Measurements from ENCODE around the gene PBRM1. TPM values are rescaled to one million over a fixed set of nuclear protein-coding genes. Genes with fewer than 3 reads are reported as not detected.

PBRM1 gene
- total RNA-seq, 1 experiment from 2014 or later = 74.2 TPM

DNA sequence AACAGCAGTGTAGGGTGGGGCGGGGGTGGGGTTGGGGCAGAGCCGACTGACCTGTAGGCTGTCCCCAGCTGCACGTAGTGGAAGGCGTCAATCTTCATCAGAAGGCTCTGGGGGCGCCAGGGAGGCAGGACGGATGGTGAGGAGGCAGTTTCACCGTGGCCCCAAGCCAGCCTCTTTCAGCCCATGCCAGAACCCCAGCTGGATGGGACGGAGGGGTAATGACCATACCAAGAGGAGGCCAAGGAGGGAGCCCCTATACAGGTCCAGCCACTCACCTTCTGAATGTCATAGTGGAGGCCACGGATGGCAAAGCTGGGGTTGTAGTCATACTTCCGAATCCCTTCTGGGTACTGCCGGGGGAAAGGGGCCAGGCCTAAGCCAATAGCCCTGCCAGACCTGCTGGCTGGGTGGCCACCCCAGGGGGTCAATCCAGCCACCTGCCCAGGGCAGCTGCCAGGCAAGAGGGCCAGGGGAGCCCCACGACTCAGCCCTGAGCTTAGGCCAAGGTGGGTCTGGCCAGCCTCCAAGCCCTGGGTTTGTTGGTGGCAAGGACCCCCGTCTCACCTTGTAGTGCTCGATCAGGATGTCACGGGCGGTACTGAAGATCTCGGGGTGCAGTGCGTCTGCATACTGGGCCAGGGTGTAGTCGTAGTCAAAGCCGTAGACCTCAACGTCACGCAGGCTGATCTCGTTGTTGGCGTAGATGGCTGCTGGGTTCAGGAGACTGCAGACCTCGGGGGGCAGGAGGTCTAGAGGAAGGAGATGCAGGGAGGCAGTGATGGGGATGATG is 156.9 kb downstream of the PBRM1 start:
- Histone ChIP-seq H3K79me2 (ENCODE audit: insufficient read depth, low read length) (peaks cover 2% of the 10 kb centered on the region; the same call in 1 of the 2 replicates), H4K20me1 (ENCODE audit: control insufficient read depth, insufficient read depth, insufficient read length) (no peaks in the 10 kb centered on the region), H2AK5ac (ENCODE audit: insufficient read length, low read length) (no peak overlapping the region), H3K79me1 (ENCODE audit: insufficient read depth, low read depth, low read length, poor library complexity, severe bottlenecking) (no peaks in the 10 kb centered on the region), H3K18ac (ENCODE audit: insufficient read length, low read depth, low read length) (no peak overlapping the region), H3K14ac (ENCODE audit: insufficient read depth, low read length) (no peak overlapping the region), H3K27me3 (ENCODE audit: insufficient read depth, low read length) (no peaks in the 10 kb centered on the region), H4K91ac (ENCODE audit: insufficient read length, low read depth, low read length) (no peak overlapping the region), H2BK120ac (ENCODE audit: low read depth, low read length, poor library complexity, severe bottlenecking) (no peak overlapping the region), H3K27ac (ENCODE audit: insufficient read length, low read depth, low read length) (no peak overlapping the region), H2AFZ (ENCODE audit: low read length) (no peak overlapping the region), H2BK5ac (ENCODE audit: insufficient read length, low read length) (no peak overlapping the region), H3K4ac (ENCODE audit: low read depth, low read length) (no peak overlapping the region), H3K56ac (ENCODE audit: insufficient read length, low read depth, low read length) (no peak overlapping the region), H3K23me2 (ENCODE audit: insufficient read length, low read depth, low read length, poor library complexity, severe bottlenecking) (peaks cover 8% of the 10 kb centered on the region), H2BK12ac (ENCODE audit: insufficient read length, low read depth, low read length) (no peak overlapping the region), H2BK15ac (ENCODE audit: low read depth, low read length) (no peak overlapping the region), H3K4me1 (ENCODE audit: insufficient read depth, low read length) (no peaks in the 10 kb centered on the region), H3K23ac (ENCODE audit: insufficient read length, low read depth, low read length) (no peak overlapping the region), H3K4me2 (ENCODE audit: insufficient read depth, insufficient read length, low read length) (no peak overlapping the region), H4K5ac (ENCODE audit: insufficient read length, low read depth, low read length) (no peak overlapping the region), H2BK20ac (ENCODE audit: low read depth, low read length, poor library complexity, severe bottlenecking) (no peak overlapping the region), H3K9me3 (ENCODE audit: control insufficient read depth, low read depth, low read length) (no peaks in the 10 kb centered on the region), H3K9ac (ENCODE audit: extremely low read depth, insufficient read length, low read length) (no peak overlapping the region), H4K8ac (replicated peaks; ENCODE audit: insufficient read length, low read depth, low read length) (no peak overlapping the region), H3T11ph (ENCODE audit: low read length) (no peak overlapping the region)
- no CpG with 5 or more reads among the region's 25 CpGs for WGBS (ENCODE audit: extremely low coverage, insufficient read length, low lambda C conversion rate)
- Mint-ChIP-seq H3K27me3 (ENCODE audit: low read depth) (no peaks in the 10 kb centered on the region), H3K27ac (peak overlapping the region in 1 of 3 experiments; percentile 68; a peak in 2 of 7 replicates), H3K36me3 (ENCODE audit: insufficient read depth in 1 of 3, low read depth in 3 of 3) (peaks cover 28 to 60% (median 59%) of the 10 kb centered on the region in 3 experiments; a peak in 6 of 7 replicates), H3K4me3 (no peak overlapping the region), H3K4me1 (peaks cover 9 to 10% of the 10 kb centered on the region in 2 experiments), H3K9me3 (no peaks in the 10 kb centered on the region)
- TF ChIP-seq, protein P1, sequence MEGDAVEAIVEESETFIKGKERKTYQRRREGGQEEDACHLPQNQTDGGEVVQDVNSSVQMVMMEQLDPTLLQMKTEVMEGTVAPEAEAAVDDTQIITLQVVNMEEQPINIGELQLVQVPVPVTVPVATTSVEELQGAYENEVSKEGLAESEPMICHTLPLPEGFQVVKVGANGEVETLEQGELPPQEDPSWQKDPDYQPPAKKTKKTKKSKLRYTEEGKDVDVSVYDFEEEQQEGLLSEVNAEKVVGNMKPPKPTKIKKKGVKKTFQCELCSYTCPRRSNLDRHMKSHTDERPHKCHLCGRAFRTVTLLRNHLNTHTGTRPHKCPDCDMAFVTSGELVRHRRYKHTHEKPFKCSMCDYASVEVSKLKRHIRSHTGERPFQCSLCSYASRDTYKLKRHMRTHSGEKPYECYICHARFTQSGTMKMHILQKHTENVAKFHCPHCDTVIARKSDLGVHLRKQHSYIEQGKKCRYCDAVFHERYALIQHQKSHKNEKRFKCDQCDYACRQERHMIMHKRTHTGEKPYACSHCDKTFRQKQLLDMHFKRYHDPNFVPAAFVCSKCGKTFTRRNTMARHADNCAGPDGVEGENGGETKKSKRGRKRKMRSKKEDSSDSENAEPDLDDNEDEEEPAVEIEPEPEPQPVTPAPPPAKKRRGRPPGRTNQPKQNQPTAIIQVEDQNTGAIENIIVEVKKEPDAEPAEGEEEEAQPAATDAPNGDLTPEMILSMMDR (conservative IDR thresholded peaks at IDR 0.05) = no peak
- DNase-seq = no peak

All from H9 (cell line).